Fibroblast of the conjunctiva (primary cell): ENCODE results near the gene NTRK1.

Experiments
- DNase-seq: peaks from one replicate; pipeline ENCODE4 v3.0.0-alpha.2; 2010; ENCODE audit warnings: low read depth

The NTRK1 gene

DNA sequence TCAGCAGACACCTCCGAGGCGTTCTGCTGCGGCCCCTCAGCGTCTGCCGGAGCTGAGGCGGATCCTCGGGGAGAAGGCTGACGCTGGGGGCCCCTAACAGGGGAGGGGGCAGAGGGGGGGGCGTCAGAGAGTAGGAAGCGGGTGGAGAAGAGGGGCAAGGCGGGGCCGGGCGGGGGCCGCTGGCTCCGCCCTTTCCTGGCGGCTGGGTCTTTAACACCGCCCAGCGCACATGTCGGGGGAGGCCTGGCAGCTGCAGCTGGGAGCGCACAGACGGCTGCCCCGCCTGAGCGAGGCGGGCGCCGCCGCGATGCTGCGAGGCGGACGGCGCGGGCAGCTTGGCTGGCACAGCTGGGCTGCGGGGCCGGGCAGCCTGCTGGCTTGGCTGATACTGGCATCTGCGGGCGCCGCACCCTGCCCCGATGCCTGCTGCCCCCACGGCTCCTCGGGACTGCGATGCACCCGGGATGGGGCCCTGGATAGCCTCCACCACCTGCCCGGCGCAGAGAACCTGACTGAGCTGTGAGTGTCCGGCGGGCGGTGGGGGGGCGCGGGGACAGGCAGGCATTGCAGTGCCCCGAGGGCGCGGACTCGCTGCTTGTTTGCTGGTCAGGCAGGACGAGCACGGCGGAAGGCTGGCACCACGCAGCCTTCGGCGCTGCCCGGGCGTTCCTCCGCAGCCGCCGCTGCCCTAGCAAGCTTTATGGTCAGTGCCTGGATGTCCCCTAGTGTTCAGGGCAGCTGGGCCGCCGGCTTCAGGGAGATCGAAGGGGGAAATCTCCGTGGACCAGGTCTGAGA is at the start of gene NTRK1:
TSS of gene NTRK1 (plus strand) at position 238 of the 796 bp plus-strand sequence. CDS start at position 308, 70 bp downstream.
- DNase-seq, result no peak

DNA sequence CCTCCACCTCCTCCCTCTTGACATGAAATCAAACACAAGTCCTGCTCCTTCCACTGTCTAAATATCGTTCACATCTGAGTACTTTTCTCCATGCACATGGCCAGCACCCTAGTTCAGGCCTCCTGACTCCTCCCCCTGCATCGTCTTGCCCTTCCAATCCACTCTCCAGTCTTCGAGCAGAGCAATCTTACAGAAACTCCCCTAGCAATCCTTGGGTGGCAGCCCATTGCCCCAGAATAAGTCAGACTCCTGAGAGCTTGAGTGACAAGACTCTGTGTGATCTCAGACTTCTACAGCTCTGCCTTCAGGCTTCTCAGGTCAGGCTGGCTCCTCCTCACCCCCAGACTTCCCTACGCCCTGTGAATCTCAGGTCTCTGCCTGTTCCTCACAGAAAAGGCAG is 49.5 kb upstream of the NTRK1 start:
- DNase-seq, result no peak

DNA sequence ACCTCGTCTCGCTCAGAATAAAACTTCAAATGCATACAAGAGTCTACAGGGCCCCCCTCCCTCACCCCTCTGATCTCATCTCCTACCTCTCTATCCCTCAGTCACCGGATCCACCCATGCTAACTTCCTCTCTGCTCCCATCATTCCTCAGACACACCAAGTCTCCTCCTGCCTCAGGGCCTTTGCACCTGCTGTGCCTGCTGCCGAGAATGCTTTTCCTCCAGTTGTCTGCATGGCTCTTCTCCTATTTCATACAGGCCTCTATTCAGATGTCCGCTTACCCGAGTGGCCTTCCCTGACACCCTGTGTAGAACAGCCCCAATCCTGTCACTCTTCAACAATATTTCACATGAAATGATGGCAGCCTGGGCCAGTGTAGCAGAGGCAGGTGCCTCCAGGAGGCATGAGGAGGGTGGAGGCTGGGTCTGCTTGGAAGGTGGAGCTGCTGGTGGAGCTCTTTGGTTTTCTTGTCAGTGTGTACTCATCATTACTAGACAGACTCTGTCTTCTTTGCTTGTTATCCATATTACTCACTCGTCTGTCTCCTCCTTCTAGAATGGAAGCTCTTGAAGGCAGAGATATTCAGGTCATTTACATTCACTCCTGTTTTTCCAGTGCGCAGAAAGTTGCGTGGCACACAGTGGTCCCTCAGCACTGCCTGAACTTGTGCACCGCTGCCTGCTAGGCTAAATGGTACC is 48.2 kb upstream of the NTRK1 start:
- DNase-seq, result no peak

DNA sequence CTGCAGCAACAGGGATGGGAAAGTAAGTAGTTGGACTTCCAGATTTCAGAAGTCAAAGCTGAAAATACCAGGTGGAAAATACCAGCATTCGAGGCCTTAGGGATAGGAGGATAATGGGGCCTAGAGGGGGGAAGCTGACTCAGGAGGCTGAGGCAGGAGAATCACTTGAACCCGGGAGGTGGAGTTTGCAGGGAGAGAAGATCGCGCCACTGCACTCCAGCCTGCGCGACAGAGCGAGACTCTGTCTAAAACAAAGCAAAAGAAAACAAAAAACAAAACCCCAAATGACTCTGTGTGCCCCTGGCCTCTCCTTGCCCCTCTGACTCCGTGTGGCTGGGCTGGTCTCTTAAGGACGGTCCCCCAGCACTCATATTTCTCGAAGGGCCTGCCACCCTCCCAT is 47.4 kb upstream of the NTRK1 start:
- no peak for DNase-seq

DNA sequence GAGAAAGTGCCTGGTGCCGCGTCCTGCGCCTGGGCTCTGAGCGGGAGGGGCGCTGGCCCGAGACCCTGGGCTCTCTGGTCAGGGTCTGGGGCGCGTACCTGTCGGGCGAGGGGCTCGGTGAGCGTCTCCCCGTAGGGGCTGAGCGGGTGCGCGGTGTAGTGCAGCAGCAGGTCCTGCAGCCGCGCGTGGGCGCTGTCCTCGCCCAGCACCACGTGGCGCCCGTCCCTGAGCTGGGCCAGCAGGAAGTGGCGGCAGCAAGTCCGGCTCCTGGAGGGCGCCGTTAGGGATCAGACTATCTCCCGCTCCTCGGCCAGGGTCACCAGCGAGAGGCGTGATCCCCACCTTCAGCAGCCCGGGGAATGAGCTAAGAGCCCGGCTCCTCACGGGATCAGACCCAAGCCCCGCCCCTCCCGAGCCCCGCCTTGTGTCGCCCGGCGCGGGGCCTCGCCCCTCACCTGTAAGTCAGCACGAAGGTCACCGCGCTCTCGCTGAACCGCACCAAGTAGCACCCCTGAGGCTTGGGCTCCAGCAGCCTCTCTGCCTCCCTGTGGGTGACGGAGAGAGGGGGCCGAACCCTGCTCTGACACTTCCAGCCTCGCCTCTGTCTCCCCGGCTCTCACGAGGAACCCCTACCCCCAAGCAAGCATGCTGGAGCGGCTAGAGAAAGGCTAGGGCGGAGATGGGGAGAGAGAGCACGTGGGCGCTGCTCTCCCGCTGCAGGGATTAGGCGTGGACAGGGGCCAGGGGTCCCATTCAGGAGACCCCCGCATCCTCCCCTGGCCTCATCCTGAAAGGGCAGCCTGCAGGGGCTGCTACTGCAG is 46.7 kb upstream of the NTRK1 start:
- no peak for DNase-seq

DNA sequence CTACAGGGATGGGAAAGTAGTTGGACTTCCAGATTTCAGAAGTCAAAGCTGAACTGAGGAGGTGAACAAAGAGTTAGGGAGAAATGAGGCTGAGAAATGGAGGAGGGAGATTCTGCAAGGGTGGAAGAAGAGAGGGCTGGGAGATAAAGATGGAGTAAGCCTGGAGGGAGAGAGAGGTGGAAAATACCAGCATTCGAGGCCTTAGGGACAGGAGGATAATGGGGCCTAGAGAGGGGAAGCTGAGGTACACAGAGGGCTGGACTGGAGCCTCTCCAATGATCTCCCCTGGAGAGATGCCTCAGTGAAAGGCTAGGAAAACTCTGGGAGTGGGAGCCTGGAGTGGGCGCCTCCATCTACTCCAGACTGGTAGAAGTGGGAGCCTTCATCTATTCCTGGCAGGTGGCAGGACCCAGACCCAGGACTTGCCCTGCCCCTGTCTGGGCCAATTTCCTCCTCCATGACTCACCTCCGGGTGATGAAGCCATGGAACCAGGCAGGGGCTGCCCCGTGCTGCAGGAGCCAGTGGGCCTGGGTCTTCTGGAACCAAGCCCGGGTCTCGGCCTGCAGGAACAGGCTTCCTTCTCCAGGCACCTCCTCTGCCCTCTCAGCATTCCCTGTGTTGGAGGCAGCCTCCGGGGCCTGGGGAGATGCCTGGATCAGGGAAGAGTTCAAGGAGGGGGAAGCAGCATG is 45.9 kb upstream of the NTRK1 start:
- no peak for DNase-seq

DNA sequence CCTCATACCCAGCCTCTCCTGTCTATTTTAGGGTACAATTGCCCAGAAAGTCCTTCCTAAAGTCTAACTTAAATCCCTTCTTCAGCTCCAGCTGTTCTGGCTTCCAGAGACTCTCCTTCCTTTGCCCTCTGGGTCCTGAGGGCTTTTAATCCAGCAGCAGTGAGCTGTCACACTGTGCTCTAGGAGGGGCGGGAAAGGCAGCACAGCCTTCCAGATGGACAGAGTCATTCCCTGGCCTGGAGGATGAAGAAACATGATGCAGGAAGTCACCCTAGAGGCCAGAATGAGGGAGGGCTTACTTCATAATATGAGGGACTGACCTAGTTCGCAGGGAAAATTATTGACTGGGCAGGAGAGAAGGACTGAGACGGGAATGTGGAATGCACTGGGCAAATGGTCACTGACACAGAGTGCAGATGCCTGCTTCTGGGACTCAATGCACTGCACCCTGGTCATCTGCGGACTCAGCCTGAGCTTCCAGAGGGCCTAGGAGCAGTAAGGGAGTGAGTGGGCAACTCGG is 45.3 kb upstream of the NTRK1 start:
- DNase-seq, result no peak

DNA sequence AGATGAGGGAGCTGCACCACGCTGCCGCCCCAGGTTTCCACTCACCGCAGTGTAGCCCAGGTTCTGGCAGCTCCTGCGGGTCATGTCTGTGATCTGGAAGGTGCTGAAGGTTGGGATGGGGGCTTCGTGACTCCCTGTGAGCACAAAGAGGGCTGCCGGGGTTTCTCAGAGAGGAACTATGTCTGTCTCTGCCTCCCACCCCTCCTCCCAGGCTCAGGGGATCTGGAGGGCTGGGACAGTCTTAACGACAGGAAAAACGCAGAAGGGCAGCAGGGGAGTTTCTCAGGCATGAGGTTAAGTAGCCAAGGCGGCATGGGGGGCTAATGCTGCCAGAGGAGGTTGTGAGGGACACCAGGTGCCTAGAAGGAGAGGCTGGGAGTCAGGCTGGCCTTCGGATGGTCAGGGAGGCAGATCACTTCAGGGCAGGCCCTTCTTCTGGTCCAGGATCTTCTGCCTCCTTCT is 44.7 kb upstream of the NTRK1 start:
- DNase-seq, result no peak

DNA sequence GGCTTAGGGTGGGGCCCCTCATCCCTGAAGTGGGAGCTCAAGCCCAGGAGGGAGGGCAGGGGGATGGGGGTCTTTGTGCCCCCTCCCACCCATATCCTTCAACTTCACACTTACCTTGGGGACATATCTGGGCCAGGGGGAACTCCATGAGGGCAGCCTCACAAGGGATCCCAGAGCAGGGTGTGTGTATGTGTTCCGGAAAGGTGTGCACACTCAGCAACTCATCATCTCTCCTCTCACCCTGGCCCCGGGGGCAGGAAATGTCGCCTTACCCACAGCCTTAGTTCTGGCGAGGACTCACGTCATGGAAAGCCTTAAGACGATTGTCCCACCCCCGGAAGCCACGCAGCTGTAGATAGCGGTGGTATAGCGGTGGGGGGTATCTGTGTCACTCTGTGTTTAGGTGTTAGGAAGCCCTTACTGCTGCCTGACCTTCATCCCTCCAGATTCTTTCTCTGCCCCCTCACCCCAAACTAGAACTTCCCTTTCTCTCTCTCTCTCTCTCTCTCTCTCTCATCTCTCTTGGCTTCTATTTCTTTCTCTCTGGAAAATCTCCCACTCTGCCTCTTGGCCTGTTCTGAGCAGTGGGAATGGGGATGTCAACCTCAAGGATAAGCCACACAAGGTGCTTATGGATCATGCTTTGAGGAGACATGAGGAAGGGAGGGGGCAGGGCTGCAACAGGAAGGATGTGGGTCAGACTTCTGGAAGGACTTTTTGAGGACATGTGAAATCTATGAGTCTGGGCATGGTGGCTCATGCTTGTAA is 43.9 kb upstream of the NTRK1 start, which contains the start of gene SH2D2A:
TSS of gene SH2D2A (minus strand) at position 288 of the 768 bp plus-strand sequence. CDS start at position 148, 140 bp downstream.
- DNase-seq, result no peak

DNA sequence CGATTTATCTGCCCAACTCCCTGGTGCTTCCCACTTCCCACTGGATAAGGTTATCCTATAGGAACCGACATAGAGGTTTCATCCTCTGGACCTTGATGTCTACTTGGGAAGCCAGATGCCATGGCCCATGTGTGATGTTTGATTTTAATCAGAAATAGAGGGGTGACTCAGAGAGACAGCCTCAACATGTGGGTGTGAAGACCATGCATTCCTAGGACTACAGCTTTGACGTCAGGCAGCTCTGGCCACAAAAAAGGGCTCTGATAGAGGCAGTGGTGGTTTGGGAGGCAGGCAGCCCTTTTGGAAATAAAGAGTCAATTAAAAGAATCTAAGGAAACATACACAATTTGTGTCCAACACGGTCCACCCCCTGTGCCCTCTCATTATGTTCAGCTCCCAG is 38.9 kb upstream of the NTRK1 start:
- no peak for DNase-seq

DNA sequence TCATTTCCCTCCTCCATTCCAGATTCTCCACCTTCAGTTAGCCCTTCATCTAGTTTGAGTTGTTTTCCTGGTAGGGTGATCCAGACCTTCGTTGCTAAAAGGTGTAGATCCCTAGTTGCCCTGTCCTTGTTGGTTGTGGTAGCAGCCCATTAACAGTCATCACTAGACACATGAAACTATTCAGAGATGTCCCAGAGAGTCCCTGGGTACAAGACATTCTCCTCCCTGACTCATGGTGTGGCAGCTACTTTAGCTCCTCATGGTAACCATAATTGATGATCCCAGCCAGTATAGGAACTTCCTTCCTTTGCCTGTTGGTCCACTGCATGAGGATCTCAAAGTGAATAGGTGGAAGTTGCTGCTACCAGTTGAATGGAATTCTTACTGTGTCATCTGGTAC is 38.0 kb upstream of the NTRK1 start:
- no peak for DNase-seq

DNA sequence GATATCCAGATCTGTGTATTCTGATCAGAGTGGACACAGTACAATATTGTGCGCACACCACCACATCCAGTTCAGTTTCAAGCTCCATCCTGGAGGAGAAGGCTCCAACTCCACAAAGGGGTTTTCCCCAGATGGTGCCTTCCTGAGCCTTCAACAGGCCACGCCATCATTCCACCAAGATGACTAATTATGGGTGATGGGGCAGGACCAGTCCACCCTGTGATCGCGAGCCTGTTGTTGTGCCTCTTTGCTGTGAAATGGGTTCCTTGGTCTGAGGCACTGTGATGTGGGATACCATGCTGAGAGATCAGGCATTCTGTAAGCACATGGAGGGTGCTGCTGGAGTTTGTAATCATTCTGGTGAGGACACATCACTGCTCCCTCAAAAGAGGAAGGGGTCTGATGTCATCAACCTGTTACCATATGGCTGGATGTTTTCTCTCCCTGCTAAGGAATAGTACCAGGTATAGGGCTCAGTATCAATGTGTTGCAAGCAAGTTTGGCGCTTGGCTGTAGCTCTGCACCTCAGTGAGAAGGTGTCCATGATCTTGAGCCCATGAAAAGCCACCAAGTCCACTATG is 37.4 kb upstream of the NTRK1 start:
- DNase-seq, result no peak

DNA sequence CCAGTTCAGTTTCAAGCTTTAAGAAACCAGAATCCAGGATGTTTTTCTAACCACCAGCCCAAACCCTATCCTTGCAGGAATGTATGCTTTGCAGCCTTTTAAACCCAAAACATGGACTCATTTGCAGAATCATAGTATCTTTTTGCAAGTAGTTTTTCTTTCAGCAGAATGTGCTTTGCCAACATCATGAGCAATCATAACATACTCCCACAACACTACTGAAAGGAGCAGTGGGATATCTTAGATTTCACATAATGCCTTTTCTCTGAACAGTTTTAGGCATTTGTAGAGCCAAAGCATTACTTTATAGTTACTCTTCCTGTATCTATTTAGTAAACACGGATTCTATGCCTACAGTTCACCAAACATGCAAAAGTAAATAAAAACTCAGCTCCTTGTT is 34.0 kb upstream of the NTRK1 start:
- DNase-seq, result no peak

DNA sequence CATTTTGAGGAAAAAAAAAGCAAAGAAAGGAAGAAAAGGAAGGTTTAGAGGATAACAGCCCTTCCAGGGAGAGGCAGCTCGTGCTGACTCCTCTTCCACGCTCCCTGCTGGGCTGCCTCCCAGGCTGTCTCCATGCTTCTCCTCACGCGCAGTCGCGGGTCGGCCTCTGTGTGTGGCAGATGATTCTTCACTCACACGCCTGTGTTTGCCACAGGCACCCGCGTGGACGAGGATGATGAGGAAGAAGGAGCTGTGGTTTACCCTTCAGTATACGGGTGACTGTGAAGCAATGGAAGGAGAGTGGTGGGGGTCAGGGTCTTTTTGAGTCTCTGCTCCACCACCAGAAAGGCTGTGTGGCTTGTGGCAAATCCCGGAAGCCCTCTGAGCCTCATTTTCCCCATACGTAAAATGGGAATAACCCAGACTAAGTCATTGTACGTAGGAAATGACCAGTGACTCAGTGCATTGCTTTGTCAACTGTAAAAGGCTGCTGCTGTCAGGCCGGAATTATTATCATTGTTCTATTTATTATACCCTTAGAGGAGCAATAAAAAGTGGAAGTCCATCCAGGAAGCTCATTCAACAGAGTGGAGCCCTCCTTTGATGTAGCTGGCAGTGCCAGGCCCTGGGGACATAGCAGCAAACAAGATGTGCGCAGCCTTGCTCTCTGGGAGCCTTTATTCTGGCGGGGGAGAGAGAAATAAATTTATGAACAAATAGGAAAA is 32.1 kb upstream of the NTRK1 start:
- no peak for DNase-seq

DNA sequence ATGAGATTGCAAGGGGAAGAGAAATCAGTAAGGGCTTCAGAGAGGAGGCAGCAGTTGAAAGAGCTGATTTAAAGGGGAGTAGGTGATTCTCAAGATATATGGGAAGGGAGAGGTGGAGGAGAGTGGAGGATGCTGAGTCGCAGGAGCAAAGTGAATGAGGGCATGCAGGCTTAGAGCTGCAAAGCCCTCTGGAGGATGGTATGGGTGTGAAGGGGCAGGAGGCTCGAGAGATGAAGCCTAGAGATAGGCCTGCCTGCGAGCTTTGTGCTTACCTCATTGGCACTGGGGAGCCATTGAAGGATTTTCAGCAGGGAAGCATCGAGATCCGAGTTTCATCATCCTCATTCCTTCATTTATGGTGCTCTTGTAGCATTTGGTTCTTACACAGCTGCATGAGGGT is 28.2 kb upstream of the NTRK1 start:
- DNase-seq, result no peak

DNA sequence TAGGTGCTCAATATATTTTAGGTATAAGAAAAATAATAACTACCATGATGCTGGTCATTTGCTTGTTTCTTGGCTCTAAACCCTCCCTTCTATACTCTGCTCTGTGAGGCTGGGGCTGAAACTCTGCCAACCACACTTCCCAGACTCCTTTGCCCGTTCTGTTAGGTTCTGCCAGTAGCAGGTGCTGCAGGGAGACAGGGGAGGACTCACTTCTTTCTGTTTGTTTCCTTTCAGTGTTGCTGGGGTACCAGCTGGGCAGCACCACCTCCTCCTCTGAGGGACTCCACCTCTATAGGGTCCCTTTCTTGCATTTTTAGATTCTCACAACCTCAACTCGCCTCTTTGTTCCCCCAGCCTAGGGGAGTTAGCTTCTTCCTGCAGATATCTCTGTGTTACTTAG is 27.1 kb upstream of the NTRK1 start:
- no peak for DNase-seq

DNA sequence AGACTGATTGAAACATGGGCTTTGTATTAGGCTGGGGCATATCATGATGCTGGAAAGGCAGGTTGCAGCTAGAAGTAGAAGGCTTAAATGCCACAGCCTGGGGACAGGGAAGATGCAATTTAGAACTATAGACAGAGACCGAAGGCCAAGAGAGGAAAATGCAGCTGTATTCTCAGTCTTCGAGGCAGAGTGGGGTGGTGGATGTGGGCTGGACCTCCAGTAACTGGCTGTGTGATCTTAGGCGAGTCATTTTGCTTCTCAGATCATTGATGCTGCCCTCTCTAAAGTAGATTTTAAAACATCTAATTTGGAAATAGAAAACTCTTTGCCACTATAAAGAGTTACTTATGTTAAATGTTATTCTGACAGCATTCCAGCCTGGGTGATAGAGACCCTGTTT is 26.3 kb upstream of the NTRK1 start:
- DNase-seq, result no peak

DNA sequence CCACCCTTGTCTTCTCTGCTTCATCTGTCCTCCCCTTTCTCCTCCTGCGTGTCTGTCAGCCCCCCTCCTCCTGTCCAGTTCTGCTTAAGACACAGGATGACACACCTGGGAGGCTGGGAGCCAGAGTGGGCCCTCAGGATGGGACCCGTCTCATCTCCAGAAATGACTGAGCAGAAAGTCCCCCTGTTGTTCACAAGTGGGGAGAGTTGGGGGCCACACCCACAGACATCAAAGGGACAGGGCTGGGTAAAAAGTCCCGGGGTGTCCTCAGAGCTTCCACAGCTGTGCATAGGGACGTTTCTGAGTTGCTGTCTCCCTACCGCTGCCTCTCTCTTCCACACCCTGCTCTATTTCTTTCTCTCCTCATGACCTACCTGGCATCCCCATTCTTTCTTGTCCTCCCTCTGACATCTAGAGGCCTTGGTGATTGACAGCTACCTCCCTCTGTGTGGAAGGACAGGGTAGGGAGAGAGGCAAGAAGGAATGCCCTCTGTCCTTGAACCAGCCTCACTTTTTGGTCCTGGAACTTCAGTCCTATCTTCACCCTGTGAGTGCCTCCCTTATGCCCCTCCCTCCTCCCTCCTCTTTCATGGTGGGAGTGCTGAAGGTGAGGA is 24.5 kb upstream of the NTRK1 start:
- DNase-seq, result no peak

DNA sequence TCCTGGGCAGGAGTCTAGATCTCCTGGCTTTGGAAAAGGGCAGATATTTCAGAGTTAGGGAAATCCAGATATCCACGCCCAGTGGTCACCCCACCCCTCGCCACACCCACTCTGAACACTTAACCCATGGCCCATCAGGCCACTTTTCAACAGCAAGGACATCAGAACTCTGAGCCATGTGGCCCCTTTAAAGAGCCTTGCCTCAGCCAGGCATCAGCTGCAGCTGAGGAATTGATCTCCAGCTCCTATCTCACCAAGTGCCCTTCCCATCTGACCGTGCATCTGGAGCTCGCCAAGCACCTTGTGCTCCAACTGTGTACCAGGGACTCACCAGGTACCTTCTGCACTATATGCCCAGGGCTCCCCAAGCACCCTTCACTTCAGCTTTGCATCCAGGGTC is 23.8 kb upstream of the NTRK1 start:
- DNase-seq, result no peak
